Vagina (tissue), 2 donors: Measurements from ENCODE around the gene IL17C. TPM values are rescaled to one million over a fixed set of nuclear protein-coding genes. Genes with fewer than 3 reads are reported as not detected.

ENCODE experiments used
- DNase-seq, 2 donors: peaks; one replicate each; pipeline ENCODE4 v3.0.0-alpha.2; 2017; ENCODE audit errors: extremely low spot score in 2 of 2
- H3K27ac ChIP-seq: fragments of 200-600 bp; sonication (generic); one replicate; pipeline ENCODE4 v1.5.1; 2019
- H3K27me3 ChIP-seq: fragments of 200-600 bp; sonication (generic); one replicate; pipeline ENCODE4 v1.5.1; 2019
- H3K36me3 ChIP-seq, 2 donors: fragments of 200-600 bp; sonication (generic); one replicate each; pipeline ENCODE4 v1.5.1; 2017 to 2019
- H3K4me1 ChIP-seq: fragments of 200-600 bp; sonication (generic); one replicate; pipeline ENCODE4 v1.5.1; 2019
- H3K4me3 ChIP-seq, 2 donors: fragments of 200-600 bp; sonication (generic); 1 replicate in 1 of 2; 2 replicates in 1 of 2; pipeline ENCODE4 v1.5.1; 2016 to 2019
- H3K9me3 ChIP-seq: fragments of 200-600 bp; sonication (generic); one replicate; pipeline ENCODE4 v1.5.1; 2019
- CTCF ChIP-seq, 3 experiments: fragments of 450-650 bp in 2 of 3; fragments of 200-600 bp in 1 of 3; sonication (generic) in 1 of 3; IDR thresholded peaks; one replicate each; pipeline ENCODE4 v1.5.1; 2017 to 2019; ENCODE audit warnings: antibody characterized with exemption in 3 of 3, mild to moderate bottlenecking in 2 of 3, moderate library complexity in 2 of 3
- POLR2A ChIP-seq, 2 donors: fragments of 450-650 bp; IDR thresholded peaks; one replicate each; pipeline ENCODE4 v1.6.1; 2017; ENCODE audit warnings: antibody characterized with exemption in 2 of 2, mild to moderate bottlenecking in 2 of 2, moderate library complexity in 2 of 2
- POLR2AphosphoS5 ChIP-seq, 2 donors: sonication (generic); formaldehyde crosslinking; IDR thresholded peaks; one replicate each; pipeline ENCODE4 v1.9.0; 2017; ENCODE audit warnings: antibody characterized with exemption in 2 of 2, mild to moderate bottlenecking in 2 of 2, low read depth in 1 of 2; ENCODE audit not compliant: insufficient read depth in 1 of 2
- intact Hi-C: fragments of 100-400 bp; cut with DNase I; formaldehyde crosslinking; loops from one replicate; pipeline ENCODE4 v1.15.1; 2023
- total RNA-seq: library from RNA; depleted of rRNA; stranded (reverse); fragments of >200 nt; gene quantifications from one replicate; pipeline ENCODE4 v1.2.3, GENCODE V29; 2016

Gene IL17C
- total RNA-seq, 1 donor from 2014 or later, result not detected

DNA sequence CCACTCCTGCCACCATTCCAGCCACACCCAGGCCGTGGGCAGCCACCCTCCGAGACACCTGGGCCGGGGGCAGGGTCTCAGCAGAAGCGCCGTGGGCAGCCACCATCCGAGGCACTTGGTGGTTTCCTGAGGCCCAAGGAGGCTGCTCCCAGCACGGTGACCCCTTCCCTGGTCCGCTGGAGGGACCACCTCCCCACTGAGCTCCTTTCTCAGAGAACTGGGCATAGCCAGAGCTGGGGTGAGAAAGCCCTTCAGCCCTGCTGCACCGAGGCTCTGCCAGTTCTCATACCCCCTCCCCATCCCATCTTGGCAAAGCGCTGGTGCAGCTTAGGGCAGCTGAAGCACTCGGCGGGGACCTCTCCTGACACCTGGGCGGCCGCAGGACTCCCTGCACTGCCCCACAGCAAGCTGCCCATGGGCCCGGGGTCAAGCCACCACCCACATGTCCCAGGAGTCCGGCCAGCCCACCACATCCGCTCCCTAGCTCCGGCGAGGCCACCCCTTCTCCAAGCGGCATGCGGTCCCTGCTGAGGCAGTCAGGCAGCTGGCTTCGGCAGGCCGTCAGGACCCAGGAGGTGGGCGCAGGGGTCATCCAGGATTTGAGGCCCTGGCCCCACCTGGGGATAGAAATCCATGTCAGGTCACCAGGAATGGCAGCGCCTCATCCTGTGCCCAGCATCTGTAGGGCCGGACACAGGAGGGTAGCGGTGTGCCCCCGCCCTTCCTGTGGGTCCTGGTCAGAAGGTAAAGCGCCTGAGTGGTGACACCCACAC is 13.8 kb downstream of the IL17C start:
- Histone ChIP-seq H3K27ac (peak overlapping the region; percentile 71), H3K4me1 (peaks cover 27% of the 10 kb centered on the region), H3K4me3 (no peak overlapping the region), H3K27me3 (no peaks in the 10 kb centered on the region), H3K36me3 (no peaks in the 10 kb centered on the region), H3K9me3 (no peaks in the 10 kb centered on the region)
- intact Hi-C loops, result no loop called here
- no peak for DNase-seq
- TF ChIP-seq POLR2A (IDR thresholded peaks at IDR 0.05) (no peak), POLR2AphosphoS5 (IDR thresholded peaks at IDR 0.05; ENCODE audit: insufficient read depth in 1 of 2, low read depth in 1 of 2) (no peak), CTCF (IDR thresholded peaks at IDR 0.05) (no peak)

- H3K36me3 ChIP-seq, result no peaks in the 10 kb centered on the region
- H3K4me3 ChIP-seq, result no peak overlapping the region
- no peak for DNase-seq
- H3K9me3 ChIP-seq, result no peaks in the 10 kb centered on the region
- H3K27ac ChIP-seq, result no peak overlapping the region
- TF ChIP-seq CTCF (IDR thresholded peaks at IDR 0.05), result no peak
- no peak for TF ChIP-seq POLR2A (IDR thresholded peaks at IDR 0.05)
- no peak for TF ChIP-seq POLR2AphosphoS5 (IDR thresholded peaks at IDR 0.05; ENCODE audit: insufficient read depth in 1 of 2, low read depth in 1 of 2)
- no peaks in the 10 kb centered on the region for H3K27me3 ChIP-seq
- peaks cover 27% of the 10 kb centered on the region for H3K4me1 ChIP-seq
- intact Hi-C loops, result no loop called here
These were observed 14.3 kb downstream of the IL17C start for GRCh38 chr16:88652762-88653063.

DNA sequence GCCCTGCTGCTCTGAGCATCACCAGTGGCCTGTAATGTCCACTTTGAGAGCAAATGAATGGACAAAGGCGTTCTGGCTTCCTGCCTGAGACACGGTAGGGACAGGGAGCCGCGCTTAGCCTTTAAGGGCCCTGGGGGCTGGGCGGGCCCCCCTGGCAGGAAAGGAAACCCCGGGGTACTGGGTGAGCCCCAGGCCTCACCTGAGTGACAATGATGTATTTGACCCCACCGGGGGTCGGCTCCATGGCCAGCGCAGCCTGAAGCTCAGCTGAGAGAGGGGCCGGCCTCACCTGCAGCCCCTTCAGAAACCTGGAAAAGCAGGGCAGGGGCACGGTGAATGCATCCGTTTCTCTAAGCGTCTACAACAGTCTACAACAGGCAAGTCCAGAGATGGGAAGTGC is 14.7 kb downstream of the IL17C start:
- DNase-seq, result no peak
- TF ChIP-seq POLR2A (IDR thresholded peaks at IDR 0.05), result no peak
- Histone ChIP-seq H3K36me3 (no peaks in the 10 kb centered on the region), H3K27ac (no peak overlapping the region), H3K27me3 (no peaks in the 10 kb centered on the region), H3K4me1 (peaks cover 27% of the 10 kb centered on the region), H3K4me3 (no peak overlapping the region), H3K9me3 (no peaks in the 10 kb centered on the region)
- intact Hi-C loops, result no loop called here

- Histone ChIP-seq H3K4me1 (peaks cover 27% of the 10 kb centered on the region), H3K36me3 (no peaks in the 10 kb centered on the region), H3K27me3 (no peaks in the 10 kb centered on the region), H3K9me3 (no peaks in the 10 kb centered on the region), H3K27ac (no peak overlapping the region), H3K4me3 (no peak overlapping the region)
- no peak for DNase-seq
- TF ChIP-seq POLR2AphosphoS5 (IDR thresholded peaks at IDR 0.05; ENCODE audit: insufficient read depth in 1 of 2, low read depth in 1 of 2) (no peak), CTCF (IDR thresholded peaks at IDR 0.05) (no peak), POLR2A (IDR thresholded peaks at IDR 0.05) (no peak)
- intact Hi-C loops, result no loop called here
These were observed 15.4 kb downstream of the IL17C start for GRCh38 chr16:88653596-88654362.

GRCh38 chr16:88654363-88655052 is 16.1 kb downstream of the IL17C start:
- no peak for DNase-seq
- H3K36me3 ChIP-seq, result no peaks in the 10 kb centered on the region

More at GRCh38 chr16:88654363-88655052, 16.1 kb downstream of the IL17C start:
- Histone ChIP-seq H3K27me3 (no peaks in the 10 kb centered on the region), H3K9me3 (no peaks in the 10 kb centered on the region), H3K4me3 (no peak overlapping the region), H3K4me1 (peaks cover 22% of the 10 kb centered on the region), H3K27ac (no peak overlapping the region)
- TF ChIP-seq POLR2AphosphoS5 (IDR thresholded peaks at IDR 0.05; ENCODE audit: insufficient read depth in 1 of 2, low read depth in 1 of 2), result no peak
- TF ChIP-seq POLR2A (IDR thresholded peaks at IDR 0.05), result no peak
- TF ChIP-seq CTCF (IDR thresholded peaks at IDR 0.05), result no peak
- intact Hi-C loops, result no loop called here
